Hepatocyte (in vitro differentiated cells): ENCODE data around the gene KIAA0040.

Experiments used
- EZH2 ChIP-seq: fragments of 200-600 bp; sonication (generic); IDR thresholded peaks from 2 replicates; pipeline ENCODE4 v1.6.1; 2016; ENCODE audit warnings: antibody characterized with exemption, mild to moderate bottlenecking, borderline replicate concordance
- EZH2phosphoT487 ChIP-seq: fragments of 200-600 bp; sonication (generic); IDR thresholded peaks from one replicate; pipeline ENCODE4 v1.6.1; 2018; ENCODE audit warnings: antibody characterized with exemption, mild to moderate bottlenecking, low read depth, moderate library complexity; ENCODE audit not compliant: unreplicated experiment, severe bottlenecking
- TF ChIP-seq, protein P1 (sequence below): fragments of 200-600 bp; sonication (generic); IDR thresholded peaks from 2 replicates; pipeline ENCODE4 v1.5.1; 2016; ENCODE audit warnings: antibody characterized with exemption, mild to moderate bottlenecking; ENCODE audit not compliant: poor library complexity

DNA sequence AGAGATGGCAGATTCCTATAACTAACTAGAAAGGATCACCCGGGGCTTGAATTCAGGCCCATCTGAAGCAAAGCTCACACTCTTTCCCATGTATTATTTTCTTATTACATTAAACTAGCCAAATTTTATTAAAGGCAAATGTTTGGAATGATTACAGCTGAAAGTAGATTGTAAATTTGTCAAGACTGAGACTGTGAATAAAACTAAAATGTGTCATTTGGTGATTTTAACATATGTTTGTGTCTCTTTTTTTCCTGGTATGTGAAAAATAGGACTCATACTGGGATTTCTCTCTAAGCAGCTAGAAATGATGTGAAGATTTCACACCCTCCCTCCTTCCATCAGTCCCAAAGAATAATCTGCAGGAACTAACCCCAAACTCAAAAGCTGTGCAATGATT is 19.1 kb upstream of the KIAA0040 start:
- TF ChIP-seq, protein P1, sequence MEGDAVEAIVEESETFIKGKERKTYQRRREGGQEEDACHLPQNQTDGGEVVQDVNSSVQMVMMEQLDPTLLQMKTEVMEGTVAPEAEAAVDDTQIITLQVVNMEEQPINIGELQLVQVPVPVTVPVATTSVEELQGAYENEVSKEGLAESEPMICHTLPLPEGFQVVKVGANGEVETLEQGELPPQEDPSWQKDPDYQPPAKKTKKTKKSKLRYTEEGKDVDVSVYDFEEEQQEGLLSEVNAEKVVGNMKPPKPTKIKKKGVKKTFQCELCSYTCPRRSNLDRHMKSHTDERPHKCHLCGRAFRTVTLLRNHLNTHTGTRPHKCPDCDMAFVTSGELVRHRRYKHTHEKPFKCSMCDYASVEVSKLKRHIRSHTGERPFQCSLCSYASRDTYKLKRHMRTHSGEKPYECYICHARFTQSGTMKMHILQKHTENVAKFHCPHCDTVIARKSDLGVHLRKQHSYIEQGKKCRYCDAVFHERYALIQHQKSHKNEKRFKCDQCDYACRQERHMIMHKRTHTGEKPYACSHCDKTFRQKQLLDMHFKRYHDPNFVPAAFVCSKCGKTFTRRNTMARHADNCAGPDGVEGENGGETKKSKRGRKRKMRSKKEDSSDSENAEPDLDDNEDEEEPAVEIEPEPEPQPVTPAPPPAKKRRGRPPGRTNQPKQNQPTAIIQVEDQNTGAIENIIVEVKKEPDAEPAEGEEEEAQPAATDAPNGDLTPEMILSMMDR = no peak
- TF ChIP-seq EZH2 (no peak), EZH2phosphoT487 (no peak)
